A673 (cell line): ENCODE results near the gene FMC1. TPM values are rescaled to one million over a fixed set of nuclear protein-coding genes. Genes with fewer than 3 reads are reported as not detected.

Experiments
- Bru-seq: library from RNA; stranded (reverse); fragments of 400-500 nt; gene quantifications from one replicate; lab custom pipeline; 2021; lab: Mats Ljungman, UMichigan
- BruChase-seq, 2 experiments: library from RNA; stranded (reverse); fragments of 400-500 nt; gene quantifications; one replicate each; lab custom pipeline; 2021; lab: Mats Ljungman, UMichigan
- BruUV-seq: library from RNA; stranded (reverse); fragments of 400-500 nt; replicated peaks from 2 replicates; lab custom pipeline; 2021; lab: Mats Ljungman, UMichigan
- CTCF ChIA-PET: fragments of 300-600 bp; sonication (Branson Sonifier 250); formaldehyde crosslinking; loops from one replicate; lab custom pipeline; 2022; ENCODE audit warnings: antibody characterized with exemption; lab: Charles Lee
- POLR2A ChIA-PET: fragments of 300-600 bp; sonication (Branson Sonifier 250); formaldehyde crosslinking; loops from one replicate; lab custom pipeline; 2022; ENCODE audit warnings: antibody characterized with exemption; ENCODE audit not compliant: low non-redundant PET; lab: Charles Lee
- DNase-seq: peaks from one replicate; pipeline ENCODE4 v3.0.0-alpha.2; 2015; ENCODE audit warnings: low spot score
- H3K27ac ChIP-seq: fragments of 200-600 bp; sonication (generic); 2 replicates; pipeline ENCODE4 v1.5.1; 2016; ENCODE audit warnings: mixed run types, low read depth, mild to moderate bottlenecking, mixed read lengths, antibody characterized with exemption, low read length; ENCODE audit not compliant: poor library complexity, severe bottlenecking
- H3K27me3 ChIP-seq: fragments of 200-600 bp; sonication (generic); replicated peaks from 2 replicates; pipeline ENCODE4 v1.6.1; 2017; ENCODE audit warnings: mixed run types, low read depth, mild to moderate bottlenecking, mixed read lengths, antibody characterized with exemption, low read length; ENCODE audit not compliant: insufficient read depth, poor library complexity
- H3K36me3 ChIP-seq: fragments of 200-600 bp; sonication (generic); 2 replicates; pipeline ENCODE4 v1.6.1; 2016; ENCODE audit warnings: mixed run types, mild to moderate bottlenecking, mixed read lengths, antibody characterized with exemption, low read length; ENCODE audit not compliant: insufficient read depth, poor library complexity, severe bottlenecking
- H3K4me1 ChIP-seq: fragments of 200-600 bp; sonication (generic); 2 replicates; pipeline ENCODE4 v1.6.1; 2017; ENCODE audit warnings: mixed run types, mild to moderate bottlenecking, mixed read lengths, antibody characterized with exemption, low read length; ENCODE audit not compliant: insufficient read depth, poor library complexity, severe bottlenecking
- H3K4me3 ChIP-seq: fragments of 200-600 bp; sonication (generic); 2 replicates; pipeline ENCODE4 v1.5.1; 2016; ENCODE audit warnings: low read depth, mixed run types, mild to moderate bottlenecking, mixed read lengths, low read length; ENCODE audit not compliant: poor library complexity, severe bottlenecking
- H3K9me3 ChIP-seq: fragments of 200-600 bp; sonication (generic); 2 replicates; pipeline ENCODE4 v1.6.1; 2016; ENCODE audit warnings: mixed run types, low read depth, mild to moderate bottlenecking, mixed read lengths, antibody characterized with exemption, low read length; ENCODE audit not compliant: poor library complexity, severe bottlenecking
- EZH2 ChIP-seq: fragments of 200-600 bp; sonication (generic); IDR thresholded peaks from 2 replicates; pipeline ENCODE4 v1.6.1; 2017; ENCODE audit warnings: borderline replicate concordance, low read depth, mild to moderate bottlenecking, mixed read lengths, antibody characterized with exemption, low read length; ENCODE audit not compliant: poor library complexity, severe bottlenecking
- intact Hi-C: fragments of 100-400 bp; cut with micrococcal nuclease; formaldehyde crosslinking; loops from one replicate; pipeline ENCODE4 v1.10.0; 2022; ENCODE audit not compliant: unreplicated experiment
- long read RNA-seq: library from polyadenylated mRNA; stranded (forward); transcript quantifications from one replicate; pipeline ENCODE4 v2.0.0, GENCODE V29; 2022
- total RNA-seq: library from RNA; stranded (reverse); gene quantifications from 2 replicates; pipeline ENCODE4 v1.2.3, GENCODE V29; 2021
- TF ChIP-seq, protein P1 (sequence below): fragments of 300-800, 200-600 bp; sonication (generic); conservative IDR thresholded peaks from 2 replicates; pipeline ENCODE4 v1.5.1; 2017; ENCODE audit warnings: low read depth, mild to moderate bottlenecking, antibody characterized with exemption, low read length, moderate library complexity, mixed read lengths

FMC1 gene, protein sequence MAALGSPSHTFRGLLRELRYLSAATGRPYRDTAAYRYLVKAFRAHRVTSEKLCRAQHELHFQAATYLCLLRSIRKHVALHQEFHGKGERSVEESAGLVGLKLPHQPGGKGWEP
- 10.5 and 11.5 TPM in 2 replicates for total RNA-seq
- percentile 55 among the genes with signal in this experiment for Bru-seq, nascent RNA
- percentile 47 among the genes with signal in this experiment for BruChase-seq, experiment 1, labeled RNA remaining after a 2-hour chase
- BruChase-seq, experiment 2, labeled RNA remaining after a 6-hour chase = percentile 63 among the genes with signal in this experiment
- long read RNA-seq, transcript FMC1-201 (2 exons, 1,210 nt) = major isoform, 36 of 38 reads
- long read RNA-seq, partial matches to known transcripts = 0 of 38 reads
- long read RNA-seq, other reads (novel, unspliced or antisense) = 0 of 38 reads

DNA sequence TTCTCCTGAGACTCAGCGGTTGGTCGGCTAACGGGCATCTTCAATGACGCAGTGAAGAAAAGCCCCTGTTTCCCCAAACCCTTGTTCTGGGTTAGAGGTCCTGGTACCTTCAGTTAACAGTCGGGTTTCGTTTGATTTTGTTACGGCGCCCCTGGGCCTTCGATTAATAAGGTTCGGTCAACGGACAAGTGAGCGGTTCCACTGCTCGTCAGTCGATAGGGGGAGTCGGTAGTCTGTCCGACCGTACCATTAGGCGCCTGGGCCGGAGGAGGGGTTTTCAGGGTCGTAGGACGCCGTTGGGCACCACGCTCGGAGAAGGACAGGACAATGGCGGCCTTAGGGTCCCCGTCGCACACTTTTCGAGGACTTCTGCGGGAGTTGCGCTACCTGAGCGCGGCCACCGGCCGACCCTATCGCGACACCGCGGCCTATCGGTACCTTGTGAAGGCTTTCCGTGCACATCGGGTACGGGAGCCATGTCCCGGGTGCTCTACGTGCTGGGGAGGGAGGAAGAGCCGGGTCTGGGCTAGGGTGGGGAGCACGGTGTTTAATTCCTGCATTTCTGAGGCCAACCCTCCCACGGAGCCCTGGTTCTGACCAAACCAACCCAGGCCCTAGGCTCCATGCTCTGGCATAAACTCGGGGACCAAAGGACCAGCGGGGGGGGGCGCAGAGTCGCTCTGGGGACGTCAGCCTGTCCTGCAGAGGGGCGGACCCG lies at the start of gene FMC1:
Gene FMC1, plus strand, starts transcription at position 280 of the 718 bp plus-strand sequence. Its CDS starts 48 bp downstream, at position 328.
- POLR2A ChIA-PET = no interaction called here
- intact Hi-C loops = loop anchor here (2.0 kb wide), 1 partner anchor 18 kb away; the partner anchor contains the start of gene LUC7L2
- H3K9me3 ChIP-seq = no peaks in the 10 kb centered on the region
- H3K27ac ChIP-seq = peak within 1 kb of the TSS; percentile 100
- TSS peak; percentile 70 for BruUV-seq
- no peak for TF ChIP-seq EZH2
- TF ChIP-seq, protein P1, sequence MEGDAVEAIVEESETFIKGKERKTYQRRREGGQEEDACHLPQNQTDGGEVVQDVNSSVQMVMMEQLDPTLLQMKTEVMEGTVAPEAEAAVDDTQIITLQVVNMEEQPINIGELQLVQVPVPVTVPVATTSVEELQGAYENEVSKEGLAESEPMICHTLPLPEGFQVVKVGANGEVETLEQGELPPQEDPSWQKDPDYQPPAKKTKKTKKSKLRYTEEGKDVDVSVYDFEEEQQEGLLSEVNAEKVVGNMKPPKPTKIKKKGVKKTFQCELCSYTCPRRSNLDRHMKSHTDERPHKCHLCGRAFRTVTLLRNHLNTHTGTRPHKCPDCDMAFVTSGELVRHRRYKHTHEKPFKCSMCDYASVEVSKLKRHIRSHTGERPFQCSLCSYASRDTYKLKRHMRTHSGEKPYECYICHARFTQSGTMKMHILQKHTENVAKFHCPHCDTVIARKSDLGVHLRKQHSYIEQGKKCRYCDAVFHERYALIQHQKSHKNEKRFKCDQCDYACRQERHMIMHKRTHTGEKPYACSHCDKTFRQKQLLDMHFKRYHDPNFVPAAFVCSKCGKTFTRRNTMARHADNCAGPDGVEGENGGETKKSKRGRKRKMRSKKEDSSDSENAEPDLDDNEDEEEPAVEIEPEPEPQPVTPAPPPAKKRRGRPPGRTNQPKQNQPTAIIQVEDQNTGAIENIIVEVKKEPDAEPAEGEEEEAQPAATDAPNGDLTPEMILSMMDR = peak; percentile 35; the same call in 1 of the 2 replicates
- H3K27me3 ChIP-seq = no peaks in the 10 kb centered on the region
- H3K4me3 ChIP-seq = peak within 1 kb of the TSS; percentile 88
- H3K36me3 ChIP-seq = no peaks in the 10 kb centered on the region
- peaks cover 4% of the 10 kb centered on the region for H3K4me1 ChIP-seq
- CTCF ChIA-PET = no interaction called here
- peak; percentile 96 for DNase-seq

DNA sequence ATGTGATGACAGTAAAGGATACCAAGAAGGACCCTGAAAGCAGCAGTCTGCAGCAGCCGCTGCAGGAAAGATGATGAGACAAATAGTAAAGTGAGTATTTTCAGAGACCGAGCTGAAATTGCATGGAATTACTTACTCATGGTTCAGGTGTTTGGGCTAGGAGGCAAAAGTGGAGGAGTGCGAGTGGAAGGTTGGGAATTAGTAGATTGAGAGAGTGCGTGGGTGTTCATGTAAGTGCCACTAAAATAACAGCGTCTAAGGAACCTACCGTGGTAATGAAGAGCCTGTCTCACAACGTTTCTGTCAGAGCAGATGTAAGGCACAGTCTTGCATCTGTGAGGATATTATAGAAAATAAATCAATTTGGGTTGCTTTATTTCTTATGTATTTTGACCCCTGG lies 48.3 kb upstream of the FMC1 start:
- no peak for DNase-seq
- Histone ChIP-seq H3K27me3 (no peaks in the 10 kb centered on the region), H3K27ac (no peak overlapping the region), H3K4me1 (no peaks in the 10 kb centered on the region), H3K9me3 (no peaks in the 10 kb centered on the region), H3K36me3 (no peaks in the 10 kb centered on the region), H3K4me3 (no peak overlapping the region)
- CTCF ChIA-PET = no interaction called here
- POLR2A ChIA-PET = no interaction called here
- intact Hi-C loops = no loop called here
- no peak for TF ChIP-seq EZH2
- TF ChIP-seq, protein P1 = no peak
- no TSS peak for BruUV-seq

DNA sequence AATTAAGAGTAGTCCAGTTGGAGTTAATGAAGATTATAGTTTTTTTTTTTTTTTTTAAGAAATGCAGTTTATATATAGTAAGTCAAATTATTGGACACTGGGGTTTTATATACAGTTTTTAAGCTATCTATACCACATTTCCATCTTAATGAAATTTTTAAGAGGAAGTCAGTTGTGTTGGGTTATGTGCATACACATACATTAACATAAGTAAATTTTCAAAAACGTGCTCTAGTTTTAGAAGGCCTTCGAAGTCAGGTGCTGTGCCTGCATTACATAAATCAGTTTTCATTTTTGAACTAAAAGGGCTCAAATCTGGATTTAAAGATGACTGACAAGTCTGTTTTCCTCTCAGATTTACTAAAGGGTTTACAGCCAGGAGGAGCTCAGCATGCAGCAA lies 47.6 kb upstream of the FMC1 start:
- TF ChIP-seq, protein P1 = no peak
- TF ChIP-seq EZH2 = no peak
- no peaks in the 10 kb centered on the region for H3K4me1 ChIP-seq
- no peak overlapping the region for H3K27ac ChIP-seq
- POLR2A ChIA-PET = no interaction called here
- CTCF ChIA-PET = no interaction called here
- no TSS peak for BruUV-seq
- H3K36me3 ChIP-seq = no peaks in the 10 kb centered on the region
- intact Hi-C loops = no loop called here
- H3K27me3 ChIP-seq = no peaks in the 10 kb centered on the region
- H3K4me3 ChIP-seq = no peak overlapping the region
- H3K9me3 ChIP-seq = no peaks in the 10 kb centered on the region
- no peak for DNase-seq
